Keratinocyte (primary cell): Measurements from ENCODE around the gene SCN8A.

Experiments
- CTCF ChIP-seq, 3 experiments: IDR thresholded peaks in 1 of 3; conservative IDR thresholded peaks in 1 of 3; optimal IDR thresholded peaks in 1 of 3; 2 replicates in 2 of 3; 3 replicates in 1 of 3; pipeline versions ENCODE3 to v1.5.1; 2011; ENCODE audit warnings: low read length in 3 of 3, mild to moderate bottlenecking in 3 of 3, moderate library complexity in 2 of 3, control low read depth in 1 of 3, inconsistent platforms in 1 of 3; ENCODE audit not compliant: insufficient read depth in 2 of 3; ENCODE audit errors: extremely low read depth in 1 of 3
- EZH2 ChIP-seq: IDR thresholded peaks from one replicate; pipeline ENCODE4 v1.6.1; 2012; ENCODE audit warnings: inconsistent platforms, mild to moderate bottlenecking, low read length, moderate library complexity

GRCh38 chr12:51546097-51546496, 44.9 kb upstream of the SCN8A start:
- TF ChIP-seq EZH2 = no peak
- no peak for TF ChIP-seq CTCF (optimal IDR thresholded peaks at IDR 0.05 in 1 of 3, IDR thresholded peaks at IDR 0.05 in 1 of 3, conservative IDR thresholded peaks at IDR 0.05 in 1 of 3; ENCODE audit: extremely low read depth in 1 of 3, insufficient read depth in 2 of 3, low read length in 3 of 3)
